GM21360 (cell line): Measurements from ENCODE around the gene TYW1B.
"Not testable (repeated sequence)": the region's sequence is repeated elsewhere in the genome, so short reads cannot be mapped to it uniquely, and the experiment has no call there.

Source experiments
- ATAC-seq: cut with Tn5 transposase; IDR thresholded peaks from one replicate; pipeline ENCODE4 v1.9.1; 2021; ENCODE audit warnings: mild to moderate bottlenecking, moderate library complexity; ENCODE audit not compliant: unreplicated experiment

The TYW1B gene

GRCh38 chr7:72705693-72706092 lies 122.3 kb downstream of the TYW1B start:
- not testable (repeated sequence) for ATAC-seq

DNA sequence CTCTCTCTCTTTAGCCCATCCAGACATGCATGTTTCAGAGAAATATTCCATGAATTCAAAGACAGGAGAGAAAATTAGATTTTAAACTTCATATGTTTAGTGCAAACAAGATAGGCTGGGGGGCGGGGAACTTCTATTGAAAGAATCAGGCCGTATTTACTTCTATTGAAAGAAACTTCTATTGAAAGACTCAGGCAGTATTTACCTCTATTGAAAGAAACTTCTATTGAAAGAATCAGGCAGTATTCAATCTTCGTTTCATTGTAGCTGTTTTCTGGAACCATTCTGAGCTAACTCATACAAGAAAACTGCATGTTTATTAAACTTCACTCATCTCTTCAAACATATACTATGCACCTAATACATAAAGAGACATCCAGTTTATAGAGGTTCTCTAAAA lies 123.1 kb downstream of the TYW1B start:
- no peak for ATAC-seq

- ATAC-seq: not testable (repeated sequence)
Measured at GRCh38 chr7:72700548-72700947, 127.5 kb downstream of the TYW1B start.

- ATAC-seq: not testable (repeated sequence)
Measured at GRCh38 chr7:72697066-72697465, 130.9 kb downstream of the TYW1B start.

DNA sequence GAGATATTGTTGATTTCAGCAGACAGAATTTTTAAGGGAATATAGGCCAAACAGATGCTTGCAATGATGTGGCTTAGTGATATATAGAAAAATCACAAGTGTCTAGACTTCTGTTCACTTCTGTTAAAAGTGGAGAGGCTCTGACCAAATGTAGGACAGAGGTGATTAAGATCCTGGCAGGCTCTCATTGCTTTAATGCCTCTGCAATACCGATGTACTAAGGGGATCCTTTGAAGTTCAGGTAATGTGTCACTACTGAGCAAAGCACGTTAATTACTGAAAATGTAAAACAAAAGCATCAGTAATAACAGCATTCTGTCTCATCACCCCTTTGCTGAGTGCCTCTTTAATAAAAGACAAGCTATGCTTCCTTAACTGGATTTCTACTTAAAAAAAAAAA lies 131.4 kb downstream of the TYW1B start:
- ATAC-seq: not testable (repeated sequence)

GRCh38 chr7:72695482-72695881 lies 132.5 kb downstream of the TYW1B start:
- ATAC-seq: not testable (repeated sequence)

DNA sequence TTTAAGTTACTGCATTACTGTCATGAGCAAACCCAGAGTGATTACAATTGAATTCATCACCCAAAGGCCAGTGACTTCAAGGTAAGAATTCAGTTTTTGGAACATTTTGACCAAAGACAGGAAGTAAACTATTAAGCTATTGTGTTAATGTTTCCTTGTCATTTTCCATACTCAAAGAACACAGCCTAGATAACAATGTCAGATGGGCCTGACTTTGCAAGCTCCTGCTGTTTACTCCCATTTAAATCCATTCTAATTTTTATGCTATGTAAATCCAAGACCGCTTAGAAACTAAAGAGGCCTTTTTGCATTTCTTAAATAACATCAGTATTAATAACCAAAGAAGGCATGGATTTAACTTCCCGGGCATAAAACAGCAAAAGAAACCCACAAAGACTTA lies 136.6 kb downstream of the TYW1B start:
- not testable (repeated sequence) for ATAC-seq

- not testable (repeated sequence) for ATAC-seq
Measured at GRCh38 chr7:72690177-72690576, 137.8 kb downstream of the TYW1B start.

DNA sequence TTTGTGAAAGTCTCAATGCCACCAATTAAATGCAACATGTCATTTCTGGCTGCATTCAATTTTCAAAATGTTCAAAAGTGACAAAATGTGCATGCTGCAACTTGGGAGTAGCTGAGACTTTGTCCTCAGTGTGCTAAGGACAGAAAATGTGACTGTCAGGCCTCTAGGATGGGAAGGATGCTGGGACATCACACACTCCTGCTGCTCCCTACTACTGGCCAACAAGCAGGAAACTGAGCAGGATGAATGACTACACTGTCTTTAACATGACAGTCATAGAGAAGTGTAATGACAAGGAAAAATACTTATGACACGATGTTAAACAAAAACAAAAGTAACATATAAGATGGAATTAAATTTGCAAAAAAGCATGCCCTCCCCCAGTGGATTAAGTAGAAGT lies 138.7 kb downstream of the TYW1B start:
- not testable (repeated sequence) for ATAC-seq

GRCh38 chr7:72681211-72681610 lies 146.8 kb downstream of the TYW1B start:
- ATAC-seq: not testable (repeated sequence)

DNA sequence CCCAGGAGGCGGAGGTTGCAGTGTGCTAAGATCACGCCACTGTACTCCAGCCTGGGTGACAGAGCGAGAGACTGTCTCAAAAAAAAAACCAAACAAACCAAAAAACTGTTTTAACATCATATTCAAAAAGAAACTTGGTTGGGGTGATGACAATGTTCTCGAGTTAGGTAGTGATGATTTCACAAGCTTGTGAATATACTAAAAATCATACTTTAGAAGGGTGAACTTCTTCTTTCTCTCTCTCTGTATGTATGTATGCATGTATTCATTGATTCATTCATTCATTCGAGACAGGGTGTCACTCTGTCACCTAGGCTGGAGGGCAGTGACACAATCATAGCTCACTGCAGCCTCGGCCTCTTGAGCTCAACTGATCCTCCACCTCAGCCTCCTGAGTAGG lies 151.1 kb downstream of the TYW1B start:
- not testable (repeated sequence) for ATAC-seq

- not testable (repeated sequence) for ATAC-seq
Measured at GRCh38 chr7:72676086-72676690, 151.8 kb downstream of the TYW1B start.

GRCh38 chr7:72675686-72676085 lies 152.3 kb downstream of the TYW1B start:
- not testable (repeated sequence) for ATAC-seq

GRCh38 chr7:72674394-72674793 lies 153.6 kb downstream of the TYW1B start:
- ATAC-seq: no peak

GRCh38 chr7:72670850-72671249 lies 157.2 kb downstream of the TYW1B start:
- not testable (repeated sequence) for ATAC-seq

DNA sequence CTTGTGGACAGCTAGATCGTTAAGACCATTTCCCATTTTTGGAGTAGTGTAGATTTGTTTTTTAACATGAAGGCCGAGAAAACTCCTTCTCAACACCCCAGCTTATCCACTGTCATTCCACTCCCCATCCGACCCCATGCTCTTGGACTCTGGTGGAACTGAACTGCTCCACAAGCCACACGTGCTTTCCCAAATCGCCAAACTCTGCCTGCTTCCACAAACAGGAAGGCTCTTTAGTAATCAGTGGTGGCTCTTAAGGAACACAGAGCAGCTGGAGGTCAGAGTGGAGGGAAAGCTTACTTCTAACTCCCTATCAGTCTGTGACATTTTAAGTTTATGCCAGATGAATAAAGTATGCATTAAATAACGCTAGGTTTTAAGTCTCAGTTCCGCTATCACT lies 159.6 kb downstream of the TYW1B start:
- ATAC-seq: not testable (repeated sequence)

GRCh38 chr7:72667049-72667448 lies 161.0 kb downstream of the TYW1B start:
- ATAC-seq: not testable (repeated sequence)

GRCh38 chr7:72648574-72648973 lies 179.4 kb downstream of the TYW1B start:
- ATAC-seq: not testable (repeated sequence)

DNA sequence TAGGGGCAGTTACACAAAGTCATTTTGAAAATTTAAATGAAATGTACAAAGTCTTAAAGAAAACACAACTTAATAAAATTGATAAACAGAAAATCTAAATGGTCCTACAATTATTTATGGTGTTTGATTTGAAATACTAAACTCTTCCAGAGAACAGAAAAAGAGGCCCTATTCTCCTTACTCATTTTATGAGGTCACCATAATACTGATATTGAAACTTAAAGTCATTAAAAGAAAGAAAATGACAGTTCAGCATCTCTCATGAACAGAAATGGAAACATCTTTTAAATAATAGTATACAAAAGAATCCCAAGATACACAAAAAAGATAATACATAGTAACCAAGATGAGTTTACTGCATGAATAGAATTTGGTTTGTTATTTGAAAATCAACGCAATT lies 184.3 kb downstream of the TYW1B start:
- not testable (repeated sequence) for ATAC-seq

- ATAC-seq: not testable (repeated sequence)
Measured at GRCh38 chr7:72641485-72642248, 186.3 kb downstream of the TYW1B start.

DNA sequence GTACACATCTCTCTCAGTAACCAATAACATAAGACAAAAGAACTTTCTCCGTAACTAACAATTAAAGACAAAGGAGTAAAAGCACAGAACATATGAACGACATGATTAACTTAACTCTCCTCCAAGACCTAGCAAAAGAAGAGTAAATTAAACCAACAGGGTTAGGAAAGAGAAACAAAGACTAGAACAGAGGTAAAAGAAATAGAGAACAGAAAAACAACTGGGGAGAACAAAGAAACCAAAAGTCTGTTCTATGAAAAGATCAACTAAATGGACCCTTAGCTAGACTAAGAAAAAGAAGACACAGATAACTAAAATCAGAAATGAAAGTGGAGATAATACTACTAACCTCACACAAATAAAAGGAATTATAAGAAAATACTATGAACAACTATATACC lies 187.3 kb downstream of the TYW1B start:
- ATAC-seq: not testable (repeated sequence)

- ATAC-seq: not testable (repeated sequence)
Measured at GRCh38 chr7:72635273-72635908, 192.6 kb downstream of the TYW1B start.
